ENCODE measurements around the gene TRIM5. TPM values are rescaled to one million over a fixed set of nuclear protein-coding genes. Genes with fewer than 3 reads are reported as not detected.

Gene TRIM5
- total RNA-seq, 1 donor from 2014 or later = 22.1 TPM

DNA sequence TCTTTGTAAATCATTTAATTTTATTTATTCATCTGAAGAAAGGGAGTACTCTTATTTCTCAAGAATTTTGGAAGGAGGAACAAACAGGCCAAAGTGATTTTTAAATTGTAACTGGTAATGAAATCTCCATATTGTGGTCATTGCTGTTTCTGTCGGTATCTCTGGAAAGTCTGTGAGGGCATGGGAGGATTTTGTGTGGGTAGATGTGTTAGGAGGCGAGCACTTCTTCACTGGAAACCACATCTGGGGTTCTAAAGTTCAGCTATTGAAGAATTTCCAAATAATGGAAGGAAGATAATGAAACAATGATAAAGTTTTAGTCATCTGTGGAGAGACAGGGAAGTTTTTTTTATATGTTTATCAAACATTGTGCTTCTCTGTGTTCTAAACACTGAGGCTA, 53.5 kb downstream of the TRIM5 start:
- intact Hi-C loops (cut with micrococcal nuclease) = no loop called here

DNA sequence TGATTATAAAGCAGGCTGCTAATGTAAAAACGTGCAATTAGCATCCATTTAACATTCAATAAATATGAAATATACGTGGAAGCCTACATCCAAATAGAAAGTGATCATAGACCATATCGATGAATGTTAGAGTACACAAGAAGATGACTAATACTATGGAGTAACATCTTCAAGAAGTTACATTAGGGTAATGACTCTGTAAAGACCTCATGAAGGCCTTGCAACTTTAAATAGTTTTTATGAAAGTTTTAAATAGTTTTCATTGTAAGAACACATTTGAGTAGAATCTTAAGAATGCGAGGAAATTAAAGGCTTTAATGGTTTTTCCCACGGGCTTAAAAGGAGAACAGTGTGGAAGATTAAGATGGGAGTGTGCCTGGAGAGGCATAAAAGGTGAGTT, 58.7 kb downstream of the TRIM5 start:
- intact Hi-C loops (cut with micrococcal nuclease) = loop anchor here (10.0 kb wide), 1 partner anchor 609 kb away; the partner anchor contains the start of genes CNGA4 and FHIP1B

DNA sequence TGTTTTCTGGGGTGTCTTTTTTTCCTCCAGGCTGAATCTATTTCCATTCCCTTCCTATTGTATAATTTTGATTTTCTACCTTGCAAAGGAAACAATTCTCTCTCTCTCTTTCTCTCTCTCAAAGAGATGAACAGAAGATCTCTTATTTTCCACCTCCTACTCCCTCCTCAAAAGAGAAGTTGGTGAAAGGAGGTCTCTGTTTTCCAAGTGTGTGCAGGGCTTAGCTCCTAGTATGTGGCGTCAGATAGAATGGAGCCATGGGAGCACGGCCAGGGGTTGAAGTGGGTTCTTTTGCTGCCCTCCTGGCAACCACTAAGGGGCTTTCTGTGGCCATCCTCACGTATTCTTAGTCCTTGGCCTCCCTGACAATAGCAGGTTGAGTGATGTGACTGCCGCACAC, 59.6 kb downstream of the TRIM5 start:
- intact Hi-C loops (cut with micrococcal nuclease) = loop anchor here (10.0 kb wide), 1 partner anchor 610 kb away; the partner anchor contains the start of genes CNGA4 and FHIP1B

DNA sequence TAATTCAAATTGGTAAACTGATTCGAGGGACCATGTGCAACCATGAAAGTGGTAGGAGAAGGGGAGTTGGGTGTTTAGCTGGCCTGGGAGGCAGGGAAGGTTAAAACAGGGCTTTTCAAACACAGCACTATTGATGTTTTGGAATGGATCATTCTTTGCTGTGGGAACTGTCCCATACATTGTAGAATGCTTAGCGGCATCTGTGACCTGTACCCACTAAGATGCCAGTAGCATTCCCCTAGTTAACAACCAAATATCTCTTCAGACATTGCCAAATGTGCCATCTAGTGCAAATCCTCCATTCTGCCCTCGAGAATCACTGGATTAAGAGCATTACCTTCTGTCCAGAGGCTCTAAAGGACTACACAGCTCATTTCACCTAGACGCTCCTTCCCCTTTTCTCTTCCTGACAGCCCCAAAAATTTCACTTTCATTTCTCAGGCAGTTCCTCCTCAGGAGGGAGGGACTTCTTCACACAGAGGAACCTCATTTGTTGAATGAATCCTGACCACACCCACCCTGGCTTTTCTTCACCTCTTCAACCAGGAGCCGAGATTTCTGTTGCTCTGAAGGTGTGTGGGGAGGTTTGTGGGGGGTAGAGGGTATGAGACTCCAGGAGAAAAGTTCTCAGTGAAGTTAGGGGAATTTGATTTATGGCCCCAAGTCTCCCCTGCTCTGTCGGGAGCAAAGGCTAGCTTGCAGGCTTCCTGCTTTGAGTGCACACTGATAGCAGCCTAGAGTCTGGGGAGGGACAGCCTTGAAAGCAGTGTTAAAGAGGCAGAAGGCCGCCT, 60.2 kb downstream of the TRIM5 start, which contains the start of gene TRIM34:
Gene TRIM34, plus strand, starts transcription at position 513 of the 791 bp plus-strand sequence. CDS start 7,331 bp downstream, outside the sequence.
- intact Hi-C loops (cut with micrococcal nuclease) = loop anchor here (1.0 to 10.0 kb wide), 2 partner anchors 60 to 610 kb away; partner anchors contain the start of genes CNGA4 and FHIP1B

DNA sequence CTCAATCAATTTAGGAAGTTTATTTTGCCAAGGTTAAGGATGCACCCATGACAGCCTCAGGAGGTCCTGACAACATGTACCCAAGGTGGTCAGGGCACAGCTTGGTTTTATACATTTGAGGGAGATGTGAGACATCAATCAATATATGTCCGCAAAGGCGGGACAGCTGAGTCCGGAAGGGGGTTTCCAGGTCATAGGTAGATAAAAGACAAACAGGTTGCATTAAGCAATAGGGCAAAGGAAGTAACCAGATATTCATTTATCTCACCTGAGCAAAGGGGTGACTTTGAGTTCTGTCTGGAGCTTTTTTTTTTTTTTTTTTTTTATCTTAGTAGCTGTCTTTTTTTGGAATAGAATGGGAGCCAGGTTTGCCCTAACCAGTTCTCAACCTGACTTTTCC, 62.1 kb downstream of the TRIM5 start:
- intact Hi-C loops (cut with micrococcal nuclease) = loop anchor here (10.0 kb wide), 1 partner anchor 612 kb away; the partner anchor contains the start of genes CNGA4 and FHIP1B

- intact Hi-C loops (cut with micrococcal nuclease) = loop anchor here (10.0 kb wide), 1 partner anchor 613 kb away; the partner anchor contains the start of genes CNGA4 and FHIP1B
These were observed 63.3 kb downstream of the TRIM5 start for GRCh38 chr11:5621580-5621979.

DNA sequence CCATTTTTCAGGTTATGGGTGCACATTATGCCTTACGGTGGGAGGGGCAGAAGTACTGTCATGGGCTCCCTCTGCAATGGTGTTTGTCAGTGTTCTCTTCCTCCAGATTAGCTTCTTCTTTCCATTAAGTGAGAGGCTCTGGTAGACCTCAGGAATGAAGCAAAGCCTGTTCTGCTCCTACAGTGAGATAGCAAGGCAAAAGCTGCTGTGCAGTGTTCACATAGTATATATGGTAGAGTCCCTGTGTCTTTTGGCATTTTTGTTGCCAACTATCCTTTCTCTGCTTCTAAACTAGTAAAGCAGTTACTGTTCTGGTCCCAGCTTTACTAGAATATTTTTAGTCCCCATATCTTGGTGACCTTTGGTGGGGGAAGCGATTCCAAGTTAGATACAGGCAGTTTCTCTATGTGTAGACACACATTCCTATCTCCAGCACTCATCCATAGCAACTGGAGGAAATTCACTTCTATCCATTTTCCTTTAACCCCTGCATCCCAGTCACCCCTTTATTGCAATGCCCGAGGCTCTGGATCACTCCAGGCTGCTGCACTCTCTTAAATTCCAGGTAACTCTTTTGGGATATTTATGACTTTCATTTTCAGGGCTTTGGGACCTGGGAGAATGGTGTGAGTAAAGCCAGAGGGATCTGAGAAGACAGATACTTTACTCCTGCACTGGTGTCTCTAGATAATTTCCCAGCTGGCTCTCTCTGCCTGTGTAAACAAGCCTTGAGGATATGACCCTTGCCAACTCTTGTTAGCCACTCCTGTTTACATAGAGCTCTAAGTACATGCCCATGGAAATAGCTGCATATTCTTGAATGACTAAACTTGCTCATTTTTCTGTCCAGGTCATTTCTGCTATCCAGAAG, 64.0 kb downstream of the TRIM5 start:
- intact Hi-C loops (cut with micrococcal nuclease) = loop anchor here (10.0 kb wide), 1 partner anchor 614 kb away; the partner anchor contains the start of genes CNGA4 and FHIP1B

DNA sequence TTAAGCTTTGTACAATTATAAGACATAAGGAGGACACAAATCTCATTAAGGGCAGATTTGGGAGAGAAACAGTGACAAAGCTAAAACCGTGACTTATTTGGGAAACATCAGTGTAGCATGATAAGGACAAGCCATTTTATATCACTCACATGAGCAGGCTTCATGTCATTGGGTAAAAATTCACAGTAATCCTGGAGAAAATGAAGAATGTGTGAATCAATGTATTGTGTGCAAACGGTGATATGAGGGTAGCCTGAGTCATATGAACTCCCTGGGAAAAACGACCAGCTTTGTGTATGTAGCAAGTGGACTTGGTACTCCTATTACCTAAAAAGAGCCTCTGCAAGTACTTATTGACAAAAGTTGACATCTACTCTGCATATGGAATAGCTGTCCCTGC, 66.1 kb downstream of the TRIM5 start:
- intact Hi-C loops (cut with micrococcal nuclease) = no loop called here

Other genes starting within 250 kb of the TRIM5 start
- gene OR51I1, start 243.6 kb downstream of the TRIM5 start, total RNA-seq = not detected in 2 replicates
- not detected in 2 replicates for gene OR51I2, start 235.8 kb downstream of the TRIM5 start, total RNA-seq
- not detected in 2 replicates for gene OR52D1, start 196.4 kb downstream of the TRIM5 start, total RNA-seq
- gene UBQLN3, start 175.1 kb downstream of the TRIM5 start, total RNA-seq = not detected in 2 replicates
- 0.09 and 0.18 TPM in 2 replicates for gene UBQLNL, start 168.4 kb downstream of the TRIM5 start, total RNA-seq
- gene OR52H1, start 136.5 kb downstream of the TRIM5 start, total RNA-seq = not detected in 2 replicates
- not detected in 2 replicates for gene OR52B6, start 104.2 kb downstream of the TRIM5 start, total RNA-seq
- gene TRIM6, start 88.4 kb downstream of the TRIM5 start, total RNA-seq = 0.18 and 0.25 TPM in 2 replicates
- 7.4 and 8.8 TPM in 2 replicates for gene TRIM34, start 60.1 kb downstream of the TRIM5 start, total RNA-seq
- 173 and 177 TPM in 2 replicates for gene TRIM22, start 4.7 kb upstream of the TRIM5 start, total RNA-seq
- gene OR56B1, start 51.4 kb upstream of the TRIM5 start, total RNA-seq = 0.09 and 0.36 TPM in 2 replicates
- 0.52 and 0.57 TPM in 2 replicates for gene OR52N4, start 69.2 kb upstream of the TRIM5 start, total RNA-seq
- not detected in 2 replicates for gene OR52N5, start 98.3 kb upstream of the TRIM5 start, total RNA-seq
- 0.23 TPM in 1 of 2 replicates, not detected in the other for gene OR52N1, start 106.2 kb upstream of the TRIM5 start, total RNA-seq
- not detected in 2 replicates for gene OR52N2, start 123.8 kb upstream of the TRIM5 start, total RNA-seq
- not detected in 2 replicates for gene OR52E6, start 156.8 kb upstream of the TRIM5 start, total RNA-seq
- not detected in 2 replicates for gene OR52E8, start 172.6 kb upstream of the TRIM5 start, total RNA-seq
- gene OR52E4, start 195.6 kb upstream of the TRIM5 start, total RNA-seq = not detected in 2 replicates
- not detected in 2 replicates for gene OR52E5, start 208.1 kb upstream of the TRIM5 start, total RNA-seq